ENCODE results near the gene ABCA9. TPM values are rescaled to one million over a fixed set of nuclear protein-coding genes. Genes with fewer than 3 reads are reported as not detected.

The ABCA9 gene
- total and polyA plus RNA-seq, 8 donors, result 0.76 to 4.5 (median 2.4) TPM

- no peak for FAIRE-seq
- no peak for ATAC-seq
- Histone ChIP-seq H3K4me1 (no peaks in the 10 kb centered on the region), H3K9me3 (no peaks in the 10 kb centered on the region), H3K36me3 (no peaks in the 10 kb centered on the region), H3K4me3 (no peak overlapping the region), H3K27ac (peak overlapping the region in 1 of 4 donors; percentile 9), H3K27me3 (no peaks in the 10 kb centered on the region)
- intact Hi-C loops (cut with DNase I), result no loop called here
- WGBS, 2 donors, result 64 to 69% methylated on average over 7 of the region's 7 CpGs
- DNase-seq, result no peak
- no peak for TF ChIP-seq CTCF (IDR thresholded peaks at IDR 0.05)
Observed at GRCh38 chr17:69059458-69060175, 1.1 kb downstream of the ABCA9 start.

DNA sequence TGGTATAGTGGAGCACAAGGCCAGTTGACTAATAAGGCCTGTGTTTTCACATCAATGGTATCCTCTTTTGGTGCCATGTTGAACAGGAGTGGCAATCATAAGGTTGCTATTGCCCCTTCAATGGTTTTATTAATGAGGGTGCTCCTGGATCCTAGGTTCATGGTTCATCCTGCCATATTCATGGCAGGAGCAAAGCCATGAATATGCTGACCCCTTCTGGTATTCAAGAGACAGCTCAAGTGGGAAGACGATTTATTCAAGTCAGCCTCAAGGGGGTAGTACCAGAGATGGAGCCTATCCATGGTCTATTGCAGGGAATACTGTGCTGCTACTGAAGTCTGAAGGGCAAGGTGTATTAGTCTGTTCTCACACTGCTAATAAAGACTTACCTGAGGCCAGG lies 2.6 kb downstream of the ABCA9 start:
- no peaks in the 10 kb centered on the region for H3K36me3 ChIP-seq
- H3K9me3 ChIP-seq, result no peaks in the 10 kb centered on the region
- no peak overlapping the region for H3K4me3 ChIP-seq
- H3K4me1 ChIP-seq, result no peaks in the 10 kb centered on the region
- no peak for FAIRE-seq
- peak in 1 of 4 donors; percentile 13 for TF ChIP-seq CTCF (IDR thresholded peaks at IDR 0.05)
- ATAC-seq, result peak; percentile 53 to 85 (median 67)
- H3K27ac ChIP-seq, result no peak overlapping the region
- intact Hi-C loops (cut with DNase I), result no loop called here
- H3K27me3 ChIP-seq, result no peaks in the 10 kb centered on the region
- no peak for DNase-seq
- 41 to 45% methylated on average over 1 of the region's 1 CpG for WGBS, 2 donors

GRCh38 chr17:69057280-69057679 lies 3.4 kb downstream of the ABCA9 start:
- H3K27ac ChIP-seq, result no peak overlapping the region
- WGBS, 2 donors, result 79 to 83% methylated on average over 1 of the region's 1 CpG
- no peaks in the 10 kb centered on the region for H3K9me3 ChIP-seq

GRCh38 chr17:69056179-69056823 lies 4.4 kb downstream of the ABCA9 start:
- 74 to 85% methylated on average over 3 of the region's 3 CpGs for WGBS, 2 donors
- ATAC-seq, result no peak
- no peaks in the 10 kb centered on the region for H3K27me3 ChIP-seq
- H3K36me3 ChIP-seq, result no peaks in the 10 kb centered on the region
- H3K4me3 ChIP-seq, result no peak overlapping the region
- DNase-seq, result no peak
- intact Hi-C loops (cut with DNase I), result no loop called here
- peaks cover 0 to 12% (median 1%) of the 10 kb centered on the region in 3 donors for H3K4me1 ChIP-seq
- no peak for TF ChIP-seq CTCF (IDR thresholded peaks at IDR 0.05)
- no peaks in the 10 kb centered on the region for H3K9me3 ChIP-seq
- no peak overlapping the region for H3K27ac ChIP-seq
- FAIRE-seq, result no peak

More at GRCh38 chr17:69057280-69057679, 3.4 kb downstream of the ABCA9 start:
- no peak for DNase-seq
- Histone ChIP-seq H3K4me3 (no peak overlapping the region), H3K4me1 (peaks cover 0 to 4% (median 0%) of the 10 kb centered on the region in 3 donors), H3K27me3 (no peaks in the 10 kb centered on the region), H3K36me3 (no peaks in the 10 kb centered on the region)
- intact Hi-C loops (cut with DNase I), result no loop called here
- no peak for ATAC-seq
- no peak for FAIRE-seq
- TF ChIP-seq CTCF (IDR thresholded peaks at IDR 0.05), result no peak

DNA sequence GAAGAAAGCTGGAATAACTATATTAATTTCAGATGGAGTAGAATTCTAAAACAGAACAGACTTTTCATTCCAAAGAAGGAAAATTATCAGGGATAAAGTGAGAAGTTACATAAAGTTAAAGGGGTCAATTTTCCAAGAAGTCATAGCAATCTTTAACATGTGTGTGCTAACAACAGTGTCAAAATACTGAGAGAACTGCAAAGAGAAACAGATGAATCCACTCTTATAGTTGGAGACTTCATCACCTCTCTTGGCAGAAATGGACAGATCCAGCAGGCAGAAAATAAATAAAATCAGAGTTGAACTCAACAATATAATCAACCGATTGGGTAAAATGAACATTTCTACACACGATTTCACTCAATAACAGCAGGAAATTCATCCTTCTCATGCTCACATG lies 5.4 kb downstream of the ABCA9 start:
- no peaks in the 10 kb centered on the region for H3K36me3 ChIP-seq
- WGBS, 2 donors, result 87 to 92% methylated on average over 2 of the region's 2 CpGs
- no peak for TF ChIP-seq CTCF (IDR thresholded peaks at IDR 0.05)

More for the DNA sequence above, 5.4 kb downstream of the ABCA9 start:
- Histone ChIP-seq H3K9me3 (no peaks in the 10 kb centered on the region), H3K27me3 (no peaks in the 10 kb centered on the region), H3K27ac (no peak overlapping the region), H3K4me1 (peaks cover 0 to 19% (median 5%) of the 10 kb centered on the region in 3 donors), H3K4me3 (no peak overlapping the region)
- no peak for FAIRE-seq
- DNase-seq, result no peak
- no peak for ATAC-seq
- intact Hi-C loops (cut with DNase I), result no loop called here
